ENCODE data around the gene MIA2.
"Not testable (repeated sequence)": the region's sequence is repeated elsewhere in the genome, so short reads cannot be mapped to it uniquely, and the experiment has no call there.

MIA2 gene

DNA sequence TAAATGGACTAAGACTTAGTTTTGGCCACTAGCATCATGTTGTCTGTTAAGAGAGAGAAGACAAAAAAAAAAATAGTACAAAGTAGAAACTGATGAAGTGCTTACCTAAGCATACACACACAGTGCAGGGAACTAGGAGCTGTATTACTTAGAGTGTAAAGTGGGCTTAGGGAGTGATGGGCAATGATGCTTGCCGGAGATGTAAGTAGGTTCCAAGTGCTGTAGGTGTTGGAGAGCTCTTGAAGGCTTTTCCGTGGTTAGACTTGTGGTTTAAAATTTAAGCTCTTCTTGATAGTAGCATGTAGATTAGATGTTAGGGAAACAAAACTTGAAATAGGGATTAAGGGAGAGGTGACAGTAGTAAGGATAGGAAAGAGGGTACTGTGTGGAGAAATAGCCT lies 34.7 kb downstream of the MIA2 start:
- DNase-seq = no peak

DNA sequence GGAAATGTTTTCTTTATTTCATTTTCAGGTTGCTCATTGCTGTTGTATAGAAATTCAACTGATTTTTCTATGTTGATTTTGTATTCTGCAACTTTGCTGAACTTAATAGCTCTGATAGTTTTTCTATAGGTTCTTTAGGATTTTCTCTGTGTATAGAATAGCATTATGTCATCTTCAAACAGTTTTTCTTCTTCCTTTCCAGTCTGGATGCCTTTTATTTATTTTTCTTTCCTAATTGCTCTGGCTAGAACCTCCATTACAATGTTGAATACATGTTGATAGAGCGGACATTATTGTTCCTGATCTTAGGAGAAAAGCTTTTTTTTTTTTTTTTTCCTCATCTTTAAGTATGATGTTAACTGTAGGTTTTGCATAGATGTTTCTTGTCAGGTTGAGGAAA lies 39.2 kb downstream of the MIA2 start:
- DNase-seq = no peak

DNA sequence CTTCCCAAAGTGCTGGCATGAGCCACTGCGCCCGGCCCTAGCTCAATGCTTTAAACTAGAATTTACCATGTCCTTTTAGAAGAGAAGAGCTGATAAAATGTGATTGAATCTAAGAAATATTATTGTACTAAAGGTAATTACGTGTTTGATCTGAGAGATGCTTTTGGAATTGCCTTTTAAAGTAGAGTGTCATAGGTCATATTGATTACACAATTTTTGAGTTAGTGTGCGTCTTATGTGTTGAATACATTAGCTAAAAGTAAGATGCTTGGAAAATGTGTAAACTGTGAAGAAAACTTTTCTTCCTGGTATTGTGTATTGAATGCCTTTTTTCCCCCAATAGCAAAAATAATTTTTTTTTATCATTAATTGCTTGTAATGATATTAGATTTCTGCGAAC lies 41.7 kb downstream of the MIA2 start:
- DNase-seq = no peak

DNA sequence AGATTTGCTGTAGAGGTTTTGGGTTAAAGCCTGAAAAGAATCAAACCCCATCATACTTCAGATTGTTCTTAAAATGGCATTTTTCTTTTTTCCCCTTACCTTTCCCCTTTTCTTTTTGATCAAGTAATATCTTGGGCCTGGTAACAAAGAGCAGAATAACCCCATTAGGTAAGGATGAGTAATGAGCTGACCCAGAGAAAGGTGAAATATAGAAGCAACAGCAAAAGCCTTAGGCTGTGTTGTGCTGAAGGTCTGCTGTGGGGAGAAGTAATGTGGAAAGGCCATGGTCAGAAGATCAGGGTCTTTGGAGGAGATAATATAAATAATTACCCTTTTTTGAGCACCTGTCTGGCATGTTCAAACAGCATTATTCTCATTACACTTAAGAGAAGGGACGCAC lies 42.3 kb downstream of the MIA2 start:
- no peak for DNase-seq

DNA sequence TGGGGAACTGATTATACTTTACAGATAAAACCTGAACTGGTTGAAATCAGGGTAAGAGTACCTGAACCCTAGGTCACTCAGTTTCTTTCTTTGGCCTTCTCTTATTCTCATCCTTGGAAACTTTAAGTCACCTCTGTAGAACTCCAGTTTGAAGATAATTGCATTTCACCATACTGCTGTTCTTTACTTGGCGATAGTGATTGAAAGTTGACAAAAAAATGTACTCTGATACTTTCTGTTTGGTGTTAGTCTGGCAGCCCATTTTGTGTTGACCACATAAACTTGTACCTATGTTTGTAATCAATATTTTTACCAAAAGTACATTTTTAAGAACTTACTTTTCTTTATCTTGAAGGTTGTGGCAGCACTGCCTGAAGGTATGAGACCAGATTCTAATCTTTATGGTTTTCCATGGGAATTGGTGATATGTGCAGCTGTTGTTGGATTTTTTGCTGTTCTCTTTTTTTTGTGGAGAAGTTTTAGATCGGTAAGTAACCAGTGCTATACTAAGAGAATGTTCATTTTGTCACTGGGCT lies 42.9 kb downstream of the MIA2 start:
- no peak for DNase-seq

DNA sequence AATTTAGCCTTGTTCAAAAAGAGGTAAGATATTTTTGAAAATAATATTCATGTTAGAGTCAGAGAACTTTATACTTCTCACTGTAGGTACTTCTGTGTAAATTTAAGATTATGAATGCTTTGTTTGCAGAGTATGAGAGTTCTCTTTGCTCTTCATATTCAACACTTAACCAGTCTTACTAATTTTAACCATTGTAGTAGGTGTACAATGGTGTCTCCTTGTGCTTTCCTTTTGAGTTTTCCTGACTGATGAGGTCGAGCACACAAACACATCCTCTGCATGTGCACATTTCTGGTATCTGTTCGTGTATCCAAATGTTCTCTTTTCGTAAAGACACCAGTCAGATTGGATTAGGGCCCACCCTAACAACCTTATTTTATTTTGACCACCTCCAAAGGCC lies 45.8 kb downstream of the MIA2 start:
- no peak for DNase-seq

DNA sequence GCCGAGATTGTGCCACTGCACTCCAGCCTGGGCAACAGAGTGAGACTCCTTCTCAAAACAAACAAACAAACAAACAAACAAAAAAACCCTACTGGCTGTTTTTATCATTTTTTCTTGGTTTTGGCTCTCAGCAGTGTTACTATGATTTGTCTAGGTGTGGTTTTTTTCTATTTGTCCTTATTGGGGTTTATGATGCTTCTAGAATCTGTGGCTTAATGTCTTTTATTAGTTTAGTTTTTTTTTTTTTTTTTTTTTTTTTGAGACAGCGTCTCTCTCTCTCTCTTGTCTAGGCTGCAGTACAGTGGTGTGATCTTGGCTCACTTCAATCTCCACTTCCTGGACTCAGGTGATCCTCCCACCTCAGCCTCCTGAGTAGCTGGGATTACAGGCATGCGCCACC lies 47.0 kb downstream of the MIA2 start:
- not testable (repeated sequence) for DNase-seq

DNA sequence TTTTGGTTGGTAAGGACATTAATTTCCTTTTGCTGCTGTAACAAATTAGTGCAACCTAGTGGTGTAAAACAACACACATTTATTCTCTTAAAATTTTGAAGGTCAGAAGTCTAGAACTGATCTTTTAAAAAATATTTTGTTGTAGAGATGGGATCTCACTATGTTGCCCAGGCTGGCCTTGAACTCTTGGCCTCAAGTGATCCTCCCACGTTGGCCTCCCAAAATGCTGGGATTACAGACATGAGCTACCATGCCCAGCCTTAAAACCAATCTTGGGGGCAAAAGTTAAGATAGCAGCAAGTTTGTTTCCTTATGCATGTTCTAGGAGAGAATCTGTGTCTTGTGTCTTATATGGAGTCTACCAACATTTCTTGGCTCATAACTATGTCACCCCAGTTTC lies 55.8 kb downstream of the MIA2 start:
- no peak for DNase-seq

DNA sequence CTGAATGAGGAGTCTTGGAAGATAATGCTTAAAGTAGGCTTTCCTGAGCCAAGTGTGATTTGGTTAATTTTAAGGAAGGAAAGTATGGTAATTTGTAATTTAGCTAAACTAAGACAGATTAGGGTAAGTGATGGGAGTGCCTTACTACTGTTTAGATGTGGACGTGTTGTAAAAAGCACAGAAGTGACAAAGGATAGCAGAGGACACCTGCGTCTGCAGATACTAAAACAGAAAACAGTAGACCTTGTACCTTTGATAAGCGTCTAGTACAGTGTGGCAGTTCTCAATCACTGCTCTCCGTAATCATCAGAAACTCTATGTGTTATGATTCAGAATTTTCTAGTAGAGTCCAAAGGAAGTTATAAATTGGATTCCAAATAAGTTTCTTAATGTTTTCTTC lies 58.0 kb downstream of the MIA2 start:
- DNase-seq = no peak

DNA sequence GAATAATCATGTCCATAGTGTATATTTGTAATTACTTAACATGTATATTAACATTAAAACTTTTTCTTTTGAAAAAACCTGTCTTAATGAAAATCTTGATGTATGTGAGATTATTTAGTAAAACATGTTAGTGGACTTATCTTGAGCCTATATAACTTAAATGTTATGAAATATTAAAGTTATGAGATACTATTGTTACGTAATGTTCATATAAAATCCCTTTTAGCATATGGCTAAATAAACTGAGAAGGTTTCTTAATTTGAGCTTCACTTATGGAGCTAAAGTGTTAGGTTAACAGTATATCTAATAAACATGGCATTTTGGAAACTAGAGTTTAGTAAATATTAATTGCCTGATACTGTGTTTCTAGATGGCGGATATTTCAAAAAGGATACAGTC lies 59.9 kb downstream of the MIA2 start:
- DNase-seq = no peak

DNA sequence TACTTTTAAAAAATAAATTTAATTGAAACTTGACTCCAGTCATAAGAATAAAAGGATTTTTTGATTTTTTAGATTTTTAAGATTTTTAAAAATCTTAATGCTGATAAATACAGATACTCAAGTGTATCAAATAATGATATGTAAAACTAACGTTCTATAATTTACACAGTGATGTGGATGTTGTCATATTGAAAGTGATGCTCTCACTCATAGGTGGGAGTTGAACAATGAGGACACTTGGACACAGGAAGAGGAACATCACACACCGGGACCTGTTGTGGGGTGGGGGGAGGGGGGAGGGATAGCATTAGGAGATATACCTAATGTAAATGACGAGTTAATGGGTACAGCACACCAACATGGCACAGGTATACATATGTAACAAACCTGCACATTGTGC lies 66.7 kb downstream of the MIA2 start:
- DNase-seq = not testable (repeated sequence)

DNA sequence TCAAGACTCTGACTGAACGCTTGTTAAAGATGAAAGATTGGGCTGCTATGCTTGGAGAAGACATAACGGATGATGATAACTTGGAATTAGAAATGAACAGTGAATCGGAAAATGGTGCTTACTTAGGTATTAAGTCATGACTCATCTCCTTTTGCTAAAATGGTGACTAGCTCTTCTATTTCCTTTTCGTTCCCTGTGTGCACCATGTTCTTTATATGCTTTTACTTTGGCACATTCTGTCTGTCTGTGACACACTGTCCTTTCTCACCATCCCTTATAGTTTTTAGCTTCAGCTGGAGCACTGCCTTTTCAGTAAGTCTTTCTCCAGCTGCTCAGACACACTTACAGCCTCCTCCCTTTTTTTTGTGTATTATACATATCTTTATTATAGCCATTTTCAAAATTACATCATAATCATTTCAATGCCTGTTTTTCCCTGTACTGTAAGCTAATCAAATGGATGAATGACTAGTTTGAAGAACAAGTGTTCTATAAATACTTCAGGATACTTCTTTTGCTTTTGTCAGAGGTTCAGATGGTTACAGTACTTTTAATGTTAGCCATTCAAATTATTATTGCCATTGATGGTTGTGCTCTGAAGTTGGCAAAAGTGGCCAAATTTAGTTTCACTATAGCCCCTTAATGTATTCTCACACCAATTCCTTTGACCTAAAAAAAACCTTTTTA lies 68.6 kb downstream of the MIA2 start:
- DNase-seq = no peak

DNA sequence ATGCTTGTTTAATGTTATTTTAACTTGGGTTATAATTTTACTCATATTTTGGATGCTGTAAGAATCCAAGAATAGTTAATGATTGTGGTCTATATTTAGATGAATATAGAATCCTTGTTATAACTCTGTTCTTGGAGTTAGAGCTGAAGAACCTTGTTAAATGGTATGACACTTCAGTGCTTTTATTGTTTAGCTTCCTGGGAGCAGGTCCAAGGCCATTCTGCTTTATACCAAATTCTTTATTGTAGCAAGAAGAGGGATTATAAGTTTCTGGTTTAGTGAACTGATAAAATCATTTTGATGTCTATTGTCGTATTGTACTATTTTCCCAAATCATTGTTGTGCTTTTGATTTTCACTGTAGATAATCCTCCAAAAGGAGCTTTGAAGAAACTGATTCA lies 69.4 kb downstream of the MIA2 start:
- no peak for DNase-seq

DNA sequence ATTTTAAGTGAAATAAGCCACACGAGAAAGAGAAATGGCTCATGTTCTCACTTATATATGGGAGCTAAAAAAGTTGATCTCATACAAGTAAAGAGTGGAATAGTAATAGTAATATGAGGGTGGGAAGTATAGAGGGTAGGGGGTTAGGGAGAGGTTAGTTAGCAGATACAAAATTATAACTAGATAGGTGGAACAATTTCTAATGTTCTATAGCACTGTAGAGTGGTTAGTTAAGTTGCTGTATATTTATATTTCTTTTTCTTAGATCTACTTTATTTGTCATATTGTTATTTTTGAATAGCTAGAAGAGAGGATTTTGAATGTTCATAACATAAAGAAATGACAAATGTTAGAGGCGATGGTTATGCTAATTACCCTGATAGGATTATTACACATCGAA lies 74.1 kb downstream of the MIA2 start:
- no peak for DNase-seq

DNA sequence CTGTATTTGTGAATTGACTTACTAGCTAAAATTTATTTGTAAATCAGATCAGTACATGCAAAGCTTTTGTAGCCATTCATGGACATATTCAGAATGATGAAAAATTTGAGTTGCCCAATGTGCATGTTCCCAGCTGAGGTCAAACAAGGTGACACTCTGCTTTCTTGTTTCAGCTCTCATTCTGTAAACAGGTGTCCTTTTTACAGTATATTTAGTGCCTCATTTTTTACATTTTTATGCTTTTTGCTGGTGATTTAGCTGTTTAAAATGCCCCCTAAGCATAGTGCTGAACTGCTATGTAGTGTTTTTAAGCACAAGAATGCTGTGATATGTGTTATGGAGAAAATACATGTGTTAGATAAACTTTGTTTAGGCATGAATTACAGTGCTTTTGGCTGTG lies 76.3 kb downstream of the MIA2 start:
- DNase-seq = no peak

DNA sequence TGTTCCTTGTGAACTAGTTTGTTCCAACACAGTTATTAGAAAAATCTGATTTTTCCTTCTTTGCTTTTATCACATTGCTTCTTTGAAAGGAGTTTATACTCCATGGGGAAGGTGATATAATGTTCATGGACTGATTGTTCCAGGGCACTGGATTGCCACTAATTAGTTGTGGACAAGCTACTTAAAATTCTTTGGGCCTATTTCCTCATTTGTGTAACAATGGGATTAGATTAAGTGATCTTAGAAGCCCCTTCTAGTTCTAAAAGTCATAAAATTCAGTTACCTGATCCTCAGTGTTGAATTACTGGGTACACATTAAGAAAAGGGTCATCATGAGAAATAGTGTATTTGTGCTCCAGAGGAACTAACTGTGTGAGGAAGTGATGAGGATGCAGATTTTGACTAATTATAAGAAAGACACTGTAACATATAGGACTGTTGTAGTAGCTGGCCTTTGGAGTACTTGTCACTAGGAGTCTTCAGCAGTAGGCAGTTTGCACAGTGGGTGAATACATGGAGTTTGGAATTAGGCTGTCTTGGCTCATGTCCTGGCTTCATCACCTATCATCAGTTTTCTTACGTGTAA lies 82.2 kb downstream of the MIA2 start:
- DNase-seq = no peak

DNA sequence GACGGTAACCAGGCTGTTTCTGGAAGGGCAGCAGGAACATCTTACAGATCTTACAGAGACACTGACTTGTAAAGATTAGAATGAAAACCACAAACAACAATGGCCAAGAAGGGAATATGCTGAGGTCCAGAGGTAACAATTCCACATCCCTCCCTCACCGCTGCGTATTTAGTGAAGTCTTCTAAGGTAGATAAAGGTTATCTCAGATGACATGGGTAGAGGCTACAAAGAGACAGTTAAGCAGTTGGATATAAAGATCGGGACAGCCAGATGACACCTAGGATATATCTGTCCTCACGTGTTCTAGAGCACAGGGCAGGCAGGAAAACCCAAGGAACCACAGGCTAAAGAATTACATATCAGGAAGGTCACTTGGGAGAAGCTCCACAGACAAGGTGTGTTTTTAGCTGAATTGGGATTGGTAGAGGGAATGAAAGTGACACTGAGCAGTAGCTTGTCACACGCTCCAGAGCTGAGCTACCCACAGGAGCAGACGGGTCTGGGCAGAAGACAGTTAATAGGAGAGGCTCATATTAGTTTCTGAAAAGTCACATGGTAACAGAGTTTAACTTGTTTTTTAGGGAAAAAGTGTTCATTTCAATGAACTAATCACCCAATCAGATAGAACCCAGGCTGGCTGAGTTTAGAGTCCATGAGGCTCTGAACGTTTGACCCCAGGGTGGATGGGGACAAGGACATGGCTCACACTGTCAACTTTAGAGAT lies 83.3 kb downstream of the MIA2 start:
- no peak for DNase-seq

DNA sequence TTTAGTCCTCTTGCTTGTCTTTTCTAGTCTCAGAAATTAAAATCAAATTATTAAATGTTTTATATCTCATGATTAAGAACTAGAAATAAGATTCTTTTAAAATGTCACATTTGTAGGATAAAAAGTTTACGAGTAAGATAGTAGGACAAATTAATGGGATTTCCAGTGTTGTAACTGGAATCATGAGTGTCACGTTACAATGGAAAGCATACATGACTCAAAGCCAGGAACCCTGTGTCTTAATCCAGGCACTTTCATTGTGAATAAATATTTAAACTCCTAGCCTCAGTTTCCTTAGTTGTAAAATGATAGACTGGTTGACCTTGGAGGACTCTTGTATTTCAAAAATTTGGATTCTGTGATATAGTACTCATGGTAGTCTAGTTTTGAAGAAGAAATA lies 84.9 kb downstream of the MIA2 start:
- DNase-seq = no peak

DNA sequence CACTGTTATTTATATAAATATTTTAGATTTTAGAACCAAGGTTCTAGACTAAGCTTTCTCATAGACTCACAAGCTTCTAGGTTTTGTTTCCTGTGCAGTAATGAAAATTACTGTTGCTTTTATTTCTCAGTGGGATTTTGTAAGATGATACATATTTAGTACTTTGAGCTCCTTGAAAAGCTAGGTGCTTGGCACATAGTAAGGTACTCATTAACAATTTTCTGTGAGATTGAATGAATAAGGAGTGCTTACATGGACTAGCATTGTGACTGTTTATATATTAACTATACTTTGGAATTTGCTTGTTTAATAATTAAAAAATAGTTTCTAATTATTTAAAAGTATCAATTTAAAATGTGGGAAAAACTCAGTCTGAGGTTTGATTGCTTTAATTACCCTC lies 85.7 kb downstream of the MIA2 start:
- no peak for DNase-seq

DNA sequence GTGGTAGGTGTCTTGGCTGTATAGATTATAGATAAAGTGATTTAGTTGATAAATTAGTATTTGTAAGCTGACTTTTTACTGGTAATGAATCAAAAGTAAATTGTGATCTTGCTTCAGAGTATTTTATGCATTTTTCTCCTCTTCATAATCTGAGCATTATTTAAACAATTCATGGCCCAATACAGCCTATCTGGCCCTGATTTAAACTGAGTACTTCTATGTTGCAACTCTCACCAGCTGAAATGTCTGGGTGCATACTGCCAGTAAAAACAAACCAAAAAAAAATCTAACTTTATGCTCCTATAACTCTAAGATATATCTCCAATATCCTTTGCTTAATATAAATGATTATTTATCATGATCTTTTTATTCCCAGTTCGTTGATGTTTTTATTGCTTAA lies 86.6 kb downstream of the MIA2 start:
- no peak for DNase-seq

DNA sequence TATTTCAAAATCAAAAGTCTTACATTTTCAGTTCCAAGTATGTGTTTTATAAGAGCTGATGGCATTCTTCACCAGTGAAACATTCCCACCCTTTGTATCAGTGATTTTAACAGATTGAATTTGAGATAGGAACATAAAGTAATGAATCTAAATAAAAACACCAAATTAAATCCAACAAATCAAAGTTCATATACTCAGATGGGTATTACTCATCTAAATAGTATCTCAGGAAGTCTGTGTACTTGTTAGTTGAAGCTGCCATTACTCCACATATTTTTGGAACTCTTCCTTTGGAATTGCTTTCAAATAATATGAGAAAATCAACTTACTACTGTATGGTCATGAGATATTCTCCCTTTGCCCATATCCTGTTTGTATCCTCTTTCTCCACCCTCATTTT lies 89.1 kb downstream of the MIA2 start:
- no peak for DNase-seq

DNA sequence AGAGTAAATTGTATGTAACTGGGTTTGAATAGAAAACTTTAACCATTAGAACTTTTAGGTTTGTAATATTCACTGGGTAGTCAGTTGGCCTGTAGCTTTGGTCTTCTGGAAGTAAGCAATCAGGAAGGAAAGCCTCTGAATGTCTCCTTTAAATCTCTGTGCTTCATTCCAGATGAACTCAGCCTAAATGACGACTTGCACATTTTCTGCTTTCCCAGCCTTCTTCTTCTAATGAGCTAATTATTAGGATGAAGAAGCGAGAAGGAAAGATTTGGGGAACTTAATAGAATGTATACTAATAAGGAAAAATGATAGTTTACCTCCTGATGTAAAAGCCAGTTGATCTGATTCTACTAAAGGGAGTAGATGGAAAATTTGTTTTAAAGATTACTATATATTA lies 90.4 kb downstream of the MIA2 start:
- no peak for DNase-seq

DNA sequence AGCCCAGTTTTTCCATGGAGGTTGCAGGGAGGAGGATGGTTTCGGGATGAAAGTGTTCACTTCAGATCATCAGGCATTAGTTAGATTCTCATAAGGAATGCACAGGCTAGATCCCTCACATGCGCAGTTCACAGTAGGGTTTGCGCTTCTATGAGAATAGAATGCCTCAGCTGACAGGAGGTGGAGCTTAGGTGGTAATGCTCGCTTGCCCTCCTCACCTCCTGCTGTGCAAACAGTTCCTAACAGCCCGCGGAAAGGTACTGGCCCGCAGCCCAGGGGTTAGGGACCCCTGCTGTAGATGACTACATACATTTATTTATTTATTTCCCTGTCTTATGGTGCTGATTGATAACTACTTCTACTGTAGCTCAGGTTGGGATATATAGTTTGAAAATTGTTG lies 105.3 kb downstream of the MIA2 start:
- DNase-seq = no peak

DNA sequence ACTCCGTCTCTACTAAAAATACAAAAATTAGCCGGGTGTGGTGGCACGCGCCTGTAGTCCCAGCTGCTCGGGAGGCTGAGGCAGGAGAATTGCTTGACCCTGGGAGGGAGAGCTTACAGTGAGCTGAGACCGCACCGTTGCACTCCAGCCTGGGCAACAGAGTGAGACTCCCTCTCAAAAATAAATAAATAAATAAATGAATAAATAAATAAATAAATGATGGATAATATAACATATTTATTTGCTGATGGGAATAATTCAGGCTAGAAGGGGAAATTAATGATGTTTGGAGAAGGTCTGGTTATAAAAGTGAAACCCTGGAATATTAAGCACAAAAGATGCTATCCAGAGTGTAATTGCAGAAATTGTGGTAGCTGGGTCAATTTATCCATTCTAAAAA lies 107.4 kb downstream of the MIA2 start:
- not testable (repeated sequence) for DNase-seq

Data from activated gamma-delta T cell treated with Interleukin-2 at 50 U/mL for 16 hours (primary cell).